Hematopoietic multipotent progenitor cell (in vitro differentiated cells): ENCODE results near the gene DDX24. TPM values are rescaled to one million over a fixed set of nuclear protein-coding genes. Genes with fewer than 3 reads are reported as not detected.

Source experiments
- DNase-seq, 3 donors: peaks; one replicate each; pipeline ENCODE4 v3.0.0-alpha.2; 2011 to 2015; ENCODE audit warnings: low read depth in 2 of 3, low spot score in 2 of 3
- total RNA-seq: library from RNA; depleted of rRNA; stranded (reverse); fragments of >200 nt; gene quantifications from one replicate; pipeline ENCODE4 v1.2.3, GENCODE V29; 2012

DDX24 gene
- total RNA-seq, 1 donor: 81.3 TPM

DNA sequence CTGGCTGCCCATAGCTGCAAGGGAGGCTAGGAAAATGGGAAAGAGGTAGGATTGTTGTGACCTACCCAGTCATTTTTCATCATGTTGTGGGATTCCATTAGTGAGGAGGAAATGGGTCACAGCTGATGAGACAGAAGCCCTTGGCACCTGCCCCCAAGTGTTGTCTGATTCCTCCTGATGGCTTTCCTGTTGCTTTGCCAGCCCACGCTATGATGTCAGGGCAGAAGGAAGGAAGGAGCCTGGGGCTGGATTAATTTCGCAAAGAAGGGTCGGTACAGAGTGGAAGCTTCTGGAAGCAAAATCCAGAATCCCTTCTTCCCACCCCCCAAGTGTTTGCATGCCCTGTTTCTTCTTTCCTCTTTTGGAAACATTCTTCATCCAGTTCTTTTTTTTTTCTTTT, 46.1 kb downstream of the DDX24 start:
- no peak for DNase-seq

- no peak for DNase-seq
Measured at GRCh38 chr14:94031883-94032279, 49.1 kb downstream of the DDX24 start.

DNA sequence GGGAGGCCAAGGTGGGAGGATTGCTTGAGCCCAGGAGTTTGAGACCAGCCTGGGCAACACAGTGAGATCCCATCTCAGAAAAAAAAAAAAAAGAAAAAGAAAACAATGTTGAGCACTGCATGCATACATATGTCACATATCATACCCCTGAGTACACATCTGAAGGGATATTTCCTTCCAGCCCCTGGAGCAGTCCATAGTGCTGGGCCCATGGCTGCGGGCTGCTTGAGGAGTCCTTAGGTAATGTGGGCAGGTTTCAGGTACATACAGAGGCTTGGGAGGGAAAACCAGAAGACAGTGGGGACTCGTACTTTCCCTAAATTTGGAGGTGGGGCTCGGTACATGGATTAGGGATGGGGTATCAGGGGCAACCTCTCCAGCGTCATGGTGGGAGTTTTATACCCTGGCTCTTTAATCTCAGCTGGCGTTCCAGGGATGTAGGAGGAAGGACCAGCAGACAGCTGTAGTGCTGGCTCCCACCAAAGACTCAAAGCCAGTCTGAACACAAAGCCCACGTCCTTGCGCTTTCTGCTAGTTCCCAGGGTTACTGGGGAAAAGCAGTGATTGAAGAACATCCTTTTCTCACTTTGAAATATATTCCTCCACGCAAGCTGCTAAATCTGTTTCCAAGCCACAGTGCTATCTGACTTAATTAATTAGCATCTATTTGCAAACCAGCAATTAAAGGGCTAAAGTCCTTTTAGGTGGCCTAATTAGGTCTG, 49.7 kb downstream of the DDX24 start:
- DNase-seq: no peak

GRCh38 chr14:94030571-94030970, 50.4 kb downstream of the DDX24 start:
- DNase-seq: no peak

- DNase-seq: no peak
Measured at GRCh38 chr14:94029671-94030203, 51.3 kb downstream of the DDX24 start.

DNA sequence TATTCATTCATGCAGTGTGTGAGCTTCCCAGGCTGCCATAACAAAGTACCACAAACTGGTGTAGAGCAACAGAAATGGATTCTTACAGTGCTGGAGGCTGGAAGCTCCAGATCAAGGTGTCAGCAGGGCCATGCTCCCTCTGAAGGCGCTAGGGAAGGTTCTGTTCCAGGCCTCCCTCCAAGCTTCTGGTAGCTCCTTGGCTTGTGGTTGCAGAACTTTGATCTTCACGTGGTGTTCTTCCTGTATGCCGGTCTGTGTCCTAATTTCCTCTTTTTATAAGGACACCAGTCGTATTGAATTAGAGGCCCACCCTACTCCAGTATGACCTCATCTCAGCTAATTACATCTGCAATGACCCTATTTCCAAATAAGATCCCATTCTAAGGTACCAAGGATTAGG, 51.7 kb downstream of the DDX24 start:
- no peak for DNase-seq

DNA sequence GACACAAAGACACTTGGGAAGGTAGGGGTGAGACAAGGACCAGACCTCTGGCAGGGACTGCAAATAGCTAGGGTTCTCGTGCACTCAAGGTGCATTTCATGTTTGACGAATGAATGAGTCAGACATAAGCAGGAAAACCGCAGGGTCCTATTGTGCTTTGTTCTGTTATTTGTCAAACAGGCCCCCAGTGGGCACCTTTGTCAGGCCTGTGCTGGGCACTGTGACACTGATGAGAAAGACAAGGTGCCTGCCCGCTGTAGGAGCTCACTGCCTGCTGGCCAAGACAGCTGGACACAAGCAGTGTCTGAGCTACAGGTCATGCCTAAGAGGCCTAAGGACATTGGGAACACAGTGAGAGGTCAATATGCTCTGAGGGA, 52.6 kb downstream of the DDX24 start:
- DNase-seq: peak in 1 of 3 donors; percentile 53

DNA sequence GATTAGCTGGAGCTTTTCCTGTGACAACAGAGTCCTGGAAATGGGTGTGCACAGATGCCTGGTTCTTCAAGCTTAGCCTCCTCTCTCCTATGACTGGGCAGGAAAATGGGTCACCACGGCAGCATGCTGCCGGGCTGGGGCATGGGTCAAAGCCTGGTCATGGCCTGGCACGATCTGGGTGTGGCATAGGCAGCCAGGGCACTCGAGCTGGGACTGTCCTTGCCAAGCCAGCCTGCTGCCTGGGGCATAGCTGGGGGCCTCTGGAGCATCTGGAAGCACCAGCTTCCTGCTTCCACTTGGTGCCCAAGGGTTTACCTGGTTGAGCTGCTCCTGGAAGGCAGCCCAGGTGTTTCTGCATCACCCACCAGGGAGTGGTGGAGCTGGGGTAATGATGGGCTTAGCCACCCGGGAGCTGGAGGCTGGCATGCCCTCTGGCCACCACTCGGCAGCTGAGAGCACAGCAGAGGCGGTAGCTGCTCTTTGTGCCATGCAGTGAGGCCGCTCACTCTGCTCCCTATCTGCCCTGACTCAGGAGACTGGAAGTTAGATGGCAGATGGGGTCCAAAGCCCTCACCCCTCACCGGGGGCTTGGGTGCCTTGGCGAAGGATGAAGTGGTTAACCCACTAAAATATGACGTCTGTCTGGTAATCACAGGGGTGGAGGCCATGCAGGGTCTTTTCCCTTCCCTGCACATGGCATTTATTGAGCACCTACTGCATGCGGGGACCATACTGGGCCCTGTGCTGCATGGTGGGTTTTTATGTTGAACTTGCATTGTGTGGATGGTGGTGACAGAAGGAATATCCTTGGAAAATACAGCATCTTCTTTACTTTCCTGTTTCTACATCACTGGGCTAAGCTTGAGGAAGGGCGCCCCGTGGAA, 53.2 kb downstream of the DDX24 start:
- DNase-seq: no peak

GRCh38 chr14:94026889-94027469, 54.0 kb downstream of the DDX24 start:
- DNase-seq: no peak

DNA sequence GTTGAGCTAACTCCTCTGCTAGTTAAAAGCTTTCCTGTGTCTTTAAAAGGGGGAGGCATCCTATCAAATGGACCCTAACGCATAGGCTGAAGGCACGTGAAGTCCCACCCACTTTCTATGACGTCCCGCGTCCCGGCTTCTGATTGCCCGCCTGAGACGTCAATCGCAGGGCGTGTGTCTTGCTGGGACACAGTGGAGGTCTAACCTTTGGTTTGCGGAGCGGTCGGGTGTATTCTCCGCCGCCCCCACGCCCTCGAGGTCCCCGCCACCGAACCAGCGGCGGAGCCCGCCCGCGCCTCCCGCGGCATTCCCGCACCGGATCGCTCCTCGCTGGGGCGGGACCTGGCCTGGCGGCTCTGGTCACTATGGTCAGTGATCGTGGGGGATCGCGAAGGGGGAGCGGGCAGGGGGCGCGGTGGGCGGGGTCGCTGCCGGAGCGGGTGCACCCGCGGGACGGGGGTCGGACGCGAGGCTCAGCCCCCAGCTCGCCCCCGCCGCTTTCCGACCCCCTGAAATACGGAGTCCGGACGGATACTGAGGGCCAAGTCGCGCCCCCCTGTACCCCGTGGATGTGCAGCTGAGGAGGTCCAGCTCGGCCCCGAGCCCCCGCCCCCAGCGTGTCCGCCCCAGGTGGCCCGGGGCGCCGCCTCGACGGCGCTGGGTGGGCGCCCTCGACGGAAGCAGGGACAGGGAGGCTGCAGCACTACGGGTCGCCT, 54.7 kb downstream of the DDX24 start, which contains the start of gene OTUB2:
Gene OTUB2 (plus strand): TSS at position 168 of the 716 bp plus-strand sequence. CDS start 198 bp downstream, at position 366.
- peak; percentile 88 to 99 (median 97) for DNase-seq

DNA sequence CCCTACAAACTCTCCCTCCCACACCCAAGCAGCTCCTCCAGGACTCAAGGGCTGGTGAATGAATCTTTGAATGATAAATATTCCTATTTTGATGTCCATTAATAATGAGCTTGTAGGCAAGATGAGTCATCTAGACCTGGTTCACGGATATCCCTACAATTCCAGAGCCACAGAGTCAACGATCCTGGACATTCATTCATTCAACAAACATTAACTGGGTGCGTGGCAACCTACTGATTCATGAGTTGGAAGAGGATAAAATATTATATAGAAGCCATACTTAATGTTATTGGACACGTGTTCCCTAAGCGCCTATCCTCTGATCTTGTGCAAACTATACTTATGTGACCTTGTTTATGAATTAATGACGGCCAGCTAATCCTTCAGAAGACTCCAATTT, 55.3 kb downstream of the DDX24 start:
- no peak for DNase-seq

DNA sequence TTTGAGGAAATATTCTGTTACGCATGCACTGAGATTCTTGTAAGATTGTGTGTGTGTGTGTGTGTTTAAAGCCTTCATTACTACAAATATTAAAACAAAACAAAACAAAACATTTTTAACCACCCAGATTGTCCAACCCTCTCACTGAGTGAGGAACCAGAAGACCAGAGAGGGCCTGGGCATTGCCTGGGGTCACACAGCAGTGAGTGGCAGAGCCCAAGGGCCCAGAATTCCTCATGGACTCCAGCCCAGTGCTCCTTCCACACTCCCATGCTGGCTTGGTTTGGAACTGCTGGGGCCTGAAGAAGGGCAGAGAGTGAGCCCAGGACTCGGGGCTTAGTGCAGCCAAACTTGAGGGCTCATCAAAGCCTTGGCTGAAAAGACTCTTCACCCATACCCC, 56.5 kb downstream of the DDX24 start:
- DNase-seq: no peak

DNA sequence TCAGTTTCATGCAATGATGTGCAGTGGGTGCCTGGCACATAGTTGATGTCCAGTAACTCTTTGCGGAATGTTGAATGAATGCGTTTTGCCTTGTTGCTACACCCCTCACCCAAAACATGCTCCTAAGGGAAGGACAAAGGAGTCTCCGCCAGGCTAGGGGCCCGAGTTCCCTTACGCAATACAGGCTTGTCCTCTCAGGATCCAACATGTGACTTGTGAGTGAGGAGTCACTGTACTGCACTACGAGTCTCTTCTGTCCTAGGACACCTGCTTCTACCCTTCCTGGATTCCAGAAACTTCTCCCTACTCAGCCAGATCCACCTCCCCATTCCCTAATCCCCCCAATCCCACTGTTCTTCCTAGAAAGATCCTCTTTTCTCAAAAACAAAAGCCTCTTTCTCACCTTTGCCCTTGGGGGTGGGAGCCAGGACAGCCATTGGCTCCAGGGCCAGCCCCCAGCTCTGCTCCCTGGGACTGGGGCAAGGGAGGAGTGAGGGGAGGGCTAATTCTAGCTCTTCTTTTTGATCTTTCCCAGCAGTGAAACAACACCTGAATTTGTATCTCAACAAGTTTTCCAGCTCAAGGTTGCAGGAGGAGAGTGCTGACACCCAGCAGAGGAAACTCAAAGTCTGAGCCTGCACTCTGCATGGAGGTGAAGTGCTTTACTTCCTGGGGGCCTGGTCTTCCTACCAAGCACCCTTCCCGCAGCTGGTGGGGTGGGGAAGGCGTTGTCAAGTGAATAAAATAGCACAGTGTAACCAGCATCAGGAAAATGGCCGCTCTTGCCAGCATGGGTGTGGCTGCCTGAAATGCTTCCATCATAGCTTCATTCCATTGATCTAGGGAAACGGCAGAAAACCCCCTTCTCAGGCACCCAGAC, 58.2 kb downstream of the DDX24 start:
- DNase-seq: no peak

GRCh38 chr14:94021416-94022157, 59.4 kb downstream of the DDX24 start:
- DNase-seq: no peak

DNA sequence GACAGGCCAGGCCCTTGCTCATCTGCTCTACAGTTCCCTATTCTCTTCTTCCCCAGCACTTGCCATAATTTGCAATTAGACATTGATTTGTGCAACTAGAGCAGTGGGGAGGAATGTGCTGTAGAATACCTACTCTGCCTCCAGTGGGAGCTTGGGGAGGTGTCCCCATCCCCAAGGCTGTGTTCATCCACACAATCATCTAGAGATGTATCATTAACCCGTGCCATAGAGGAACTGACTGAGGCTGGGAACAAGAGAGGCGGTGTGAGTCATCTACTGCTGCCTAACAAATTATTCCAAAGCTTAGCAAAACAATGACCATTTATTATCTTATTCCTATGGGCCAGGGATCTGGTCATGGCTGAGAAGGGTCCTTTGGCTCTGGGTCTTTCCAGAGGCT, 60.0 kb downstream of the DDX24 start:
- no peak for DNase-seq

GRCh38 chr14:94020267-94020666, 60.7 kb downstream of the DDX24 start:
- no peak for DNase-seq

DNA sequence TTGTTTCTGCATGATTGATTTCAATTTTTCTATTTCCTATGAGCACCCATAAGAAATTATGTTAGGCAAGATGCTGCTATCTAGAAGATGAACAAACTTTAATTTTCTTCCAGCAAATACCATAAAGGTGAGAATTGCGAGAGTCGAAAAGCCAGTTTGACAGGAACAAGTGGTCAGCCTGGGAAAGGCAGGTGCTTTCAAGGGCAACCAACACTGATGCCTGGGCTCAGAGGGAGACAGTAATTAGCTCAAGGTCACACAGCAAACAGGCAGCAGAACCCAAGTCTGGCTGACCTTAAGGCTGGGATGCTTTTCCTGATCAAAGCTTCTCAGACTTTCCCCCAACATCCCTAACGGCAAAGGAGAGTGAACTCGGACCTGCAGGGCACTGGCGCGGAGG, 61.7 kb downstream of the DDX24 start:
- no peak for DNase-seq

- no peak for DNase-seq
Measured at GRCh38 chr14:94018308-94018707, 62.7 kb downstream of the DDX24 start.

DNA sequence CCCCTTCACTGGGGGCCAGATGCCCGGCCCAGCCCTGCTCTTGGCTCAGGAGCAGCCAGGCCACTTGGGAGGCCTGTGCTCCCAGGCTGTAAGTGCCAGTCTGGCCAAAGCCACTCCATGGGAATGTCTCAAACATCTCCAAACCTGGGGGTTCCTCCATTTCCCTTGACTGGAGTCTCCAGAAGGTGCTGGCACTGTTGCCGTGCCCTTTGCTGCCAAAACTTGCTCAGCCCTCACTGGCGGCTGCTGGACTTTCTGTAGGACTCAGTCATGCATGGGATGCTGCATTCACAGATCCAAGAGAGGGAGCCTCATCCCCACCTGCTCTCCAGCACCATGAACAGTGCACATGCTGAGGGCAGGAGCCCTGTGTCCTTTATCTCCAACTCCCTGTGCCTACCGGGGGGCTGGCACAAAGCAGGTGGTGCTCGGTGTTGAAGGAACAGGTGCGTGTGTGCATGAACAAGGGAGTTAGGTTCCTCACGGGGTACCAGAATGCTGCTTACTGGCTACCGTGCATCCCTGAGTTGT, 64.5 kb downstream of the DDX24 start:
- no peak for DNase-seq
